ENCODE data around the gene KDM2A.

GRCh38 chr11:67118801-67119584 lies at the start of gene KDM2A:
- TF ChIP-seq POLR2A (IDR thresholded peaks at IDR 0.05; ENCODE audit: low read depth, low read length): peak; percentile 60; the same call in 1 of the 2 replicates
- TF ChIP-seq TAF1 (IDR thresholded peaks at IDR 0.05; ENCODE audit: low read depth, low read length): peak; percentile 86; the same call in 1 of the 2 replicates
- TF ChIP-seq POLR2AphosphoS5 (IDR thresholded peaks at IDR 0.05; ENCODE audit: low read depth, low read length): no peak
- no peak for TF ChIP-seq SPI1 (IDR thresholded peaks at IDR 0.05; ENCODE audit: low read depth, low read length)
- TF ChIP-seq PAX5 (IDR thresholded peaks at IDR 0.05; ENCODE audit: insufficient read depth, low read length, severe bottlenecking): no peak
